GM10266 (cell line): ENCODE results near the gene RNF13.

Experiments
- DNase-seq: peaks from one replicate; pipeline ENCODE4 v3.0.0; 2012; ENCODE audit errors: extremely low spot score
- TF ChIP-seq, protein P1 (sequence below): IDR thresholded peaks from 2 replicates; pipeline ENCODE4 v1.5.1; 2012; ENCODE audit warnings: mild to moderate bottlenecking, low read depth; ENCODE audit not compliant: control insufficient read depth, insufficient read depth; ENCODE audit errors: missing control alignments

The RNF13 gene

DNA sequence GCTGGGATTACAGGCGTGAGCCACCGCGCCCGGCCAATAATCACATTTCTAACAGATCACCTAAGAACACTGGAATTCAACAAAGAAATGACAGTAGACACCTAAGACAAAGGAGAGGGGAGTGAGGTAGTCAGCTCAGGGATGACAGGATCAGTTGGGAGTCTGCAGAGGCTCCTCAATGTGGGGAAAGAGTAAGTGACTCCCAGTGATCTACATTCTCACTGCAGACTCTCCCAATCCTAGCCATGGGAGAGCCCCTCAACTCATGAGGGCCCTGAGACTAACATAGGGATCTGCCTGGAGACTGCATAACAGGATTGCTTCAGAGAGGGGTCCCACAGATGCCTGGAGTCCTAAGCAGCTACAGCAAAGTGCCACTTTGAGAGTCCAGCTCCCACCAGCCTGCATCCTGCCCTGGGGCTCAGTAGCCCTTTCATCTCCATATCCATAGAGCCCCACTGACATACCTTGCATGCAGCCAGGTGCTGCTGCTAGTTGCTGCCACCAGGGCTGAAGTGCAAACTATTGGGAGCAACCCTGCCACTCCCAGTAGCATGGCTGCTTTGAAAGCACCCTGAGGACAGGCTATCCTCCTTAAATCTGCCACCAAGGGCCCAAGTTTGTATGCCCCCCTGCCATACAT, 179.5 kb downstream of the RNF13 start:
- TF ChIP-seq, protein P1, sequence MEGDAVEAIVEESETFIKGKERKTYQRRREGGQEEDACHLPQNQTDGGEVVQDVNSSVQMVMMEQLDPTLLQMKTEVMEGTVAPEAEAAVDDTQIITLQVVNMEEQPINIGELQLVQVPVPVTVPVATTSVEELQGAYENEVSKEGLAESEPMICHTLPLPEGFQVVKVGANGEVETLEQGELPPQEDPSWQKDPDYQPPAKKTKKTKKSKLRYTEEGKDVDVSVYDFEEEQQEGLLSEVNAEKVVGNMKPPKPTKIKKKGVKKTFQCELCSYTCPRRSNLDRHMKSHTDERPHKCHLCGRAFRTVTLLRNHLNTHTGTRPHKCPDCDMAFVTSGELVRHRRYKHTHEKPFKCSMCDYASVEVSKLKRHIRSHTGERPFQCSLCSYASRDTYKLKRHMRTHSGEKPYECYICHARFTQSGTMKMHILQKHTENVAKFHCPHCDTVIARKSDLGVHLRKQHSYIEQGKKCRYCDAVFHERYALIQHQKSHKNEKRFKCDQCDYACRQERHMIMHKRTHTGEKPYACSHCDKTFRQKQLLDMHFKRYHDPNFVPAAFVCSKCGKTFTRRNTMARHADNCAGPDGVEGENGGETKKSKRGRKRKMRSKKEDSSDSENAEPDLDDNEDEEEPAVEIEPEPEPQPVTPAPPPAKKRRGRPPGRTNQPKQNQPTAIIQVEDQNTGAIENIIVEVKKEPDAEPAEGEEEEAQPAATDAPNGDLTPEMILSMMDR = no peak
- DNase-seq = no peak

GRCh38 chr3:149998946-149999345, 185.9 kb downstream of the RNF13 start:
- TF ChIP-seq, protein P1 = no peak
- DNase-seq = no peak

DNA sequence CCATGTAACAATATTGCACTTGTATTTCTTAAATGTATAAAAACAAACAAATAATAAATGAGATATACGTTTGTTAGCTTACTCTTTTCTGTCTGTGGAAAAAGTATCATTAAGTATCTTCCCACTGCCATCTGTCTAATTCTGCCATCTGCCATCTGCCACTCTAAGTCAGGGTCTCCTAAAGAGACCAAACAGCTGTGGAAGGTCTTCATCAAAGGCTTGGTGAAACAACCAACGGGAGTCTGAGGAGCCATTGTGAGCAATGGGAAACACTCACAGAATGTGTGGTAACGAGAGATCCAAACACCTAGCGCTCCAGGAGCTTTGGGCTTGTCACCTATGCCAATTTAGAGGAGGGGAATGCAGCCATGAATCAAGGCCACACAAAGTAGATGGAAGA, 186.4 kb downstream of the RNF13 start:
- DNase-seq = no peak
- TF ChIP-seq, protein P1 = no peak

DNA sequence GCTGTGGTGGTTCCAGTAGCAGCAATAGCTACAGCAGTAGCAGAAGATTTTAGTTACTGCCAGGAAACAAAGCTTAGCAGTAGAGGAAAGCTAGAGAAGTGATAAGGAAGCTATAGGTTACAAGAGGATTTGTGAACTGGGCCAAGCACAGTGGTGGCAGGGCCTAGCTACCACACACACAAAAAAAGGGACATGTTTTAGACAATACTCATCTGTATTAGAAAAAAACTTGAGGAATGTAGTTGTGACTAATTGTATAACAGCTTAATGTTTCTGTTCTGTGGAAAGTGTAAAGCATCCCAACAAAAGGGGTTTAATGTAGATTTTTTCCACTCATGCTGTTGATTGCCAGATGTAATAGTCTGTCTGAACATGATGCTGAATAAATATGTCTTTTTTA, 187.6 kb downstream of the RNF13 start:
- no peak for DNase-seq
- TF ChIP-seq, protein P1 = no peak

DNA sequence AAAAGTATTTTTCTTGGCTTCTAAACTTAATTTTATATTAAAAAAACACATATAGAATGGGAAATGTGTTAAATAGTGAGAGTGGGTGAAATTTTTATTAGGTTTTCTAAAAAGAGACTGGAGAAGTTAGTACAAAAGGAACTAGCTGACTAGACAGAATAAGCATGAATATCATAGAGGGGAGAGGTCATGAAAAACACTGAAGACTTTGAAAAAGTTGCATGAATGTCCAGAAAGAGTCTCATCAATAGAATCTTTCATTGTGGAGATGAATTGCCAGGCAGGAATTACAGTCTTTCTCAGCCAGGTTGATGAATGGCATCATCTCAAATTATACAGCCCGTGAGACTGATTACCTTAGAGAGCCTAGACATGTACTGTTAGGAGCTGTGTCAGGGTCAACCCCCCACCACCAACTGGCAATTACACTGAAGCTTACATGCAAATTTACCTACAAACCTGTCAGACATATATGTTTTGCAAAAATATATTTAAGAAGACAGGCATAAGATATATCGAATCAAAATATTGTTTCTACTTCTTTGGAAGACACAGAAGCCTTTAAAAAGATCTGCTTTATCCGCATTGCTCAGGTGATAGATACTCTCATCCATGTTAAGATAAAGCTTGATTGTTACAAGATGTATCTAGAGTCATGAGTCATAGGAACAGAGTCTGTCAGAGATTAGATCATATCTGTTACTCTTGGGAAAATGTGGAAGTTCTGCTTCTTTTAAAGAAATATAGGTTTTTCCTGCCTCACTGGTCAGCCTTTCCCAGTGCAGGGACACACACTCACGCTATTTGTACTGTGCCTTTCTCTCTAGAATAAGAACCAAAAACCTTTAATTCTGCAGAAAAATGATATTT, 192.5 kb downstream of the RNF13 start:
- TF ChIP-seq, protein P1 = no peak
- no peak for DNase-seq

DNA sequence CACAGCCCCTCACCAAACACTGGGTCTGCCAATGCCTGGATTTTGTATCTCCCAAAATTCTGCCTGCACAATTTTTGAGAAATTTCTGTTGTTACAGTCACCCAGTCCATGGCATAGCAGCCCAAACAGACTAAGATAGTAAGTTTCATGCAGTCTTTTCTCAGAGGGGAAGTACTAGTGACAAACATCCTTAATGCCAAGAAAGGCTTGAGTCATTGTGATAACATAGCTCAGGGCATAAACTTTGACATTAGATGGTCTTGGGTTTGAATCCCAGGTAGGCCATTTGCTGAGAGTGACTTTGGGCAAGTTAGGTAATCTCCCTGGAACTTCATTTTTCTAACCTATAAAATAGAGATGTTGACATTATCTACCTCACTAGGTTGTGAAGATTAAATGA, 193.8 kb downstream of the RNF13 start:
- no peak for DNase-seq
- TF ChIP-seq, protein P1 = no peak
